Heart right ventricle (tissue), 16 donors: ENCODE measurements around the gene INSYN2B. TPM values are rescaled to one million over a fixed set of nuclear protein-coding genes. Genes with fewer than 3 reads are reported as not detected.

Experiments used
- ATAC-seq, 8 donors: fragments of 200-7000 bp; cut with Tn5 transposase; one replicate each; pipeline ENCODE4 v1.9.1; 2020; ENCODE audit warnings: mild to moderate bottlenecking in 8 of 8, moderate library complexity in 8 of 8, moderate number of reproducible peaks in 1 of 8
- DNase-seq, 2 donors: peaks; one replicate each; pipeline ENCODE4 v3.0.0-alpha.2; 2020
- H3K27ac ChIP-seq, 10 donors: fragments of 200-600 bp; sonication (generic) in 2 of 10; one replicate each; pipeline versions ENCODE4 v1.5.0 to v1.8.0; 2020 to 2022; ENCODE audit warnings: mild to moderate bottlenecking in 3 of 10
- H3K27me3 ChIP-seq, 7 donors: fragments of 200-600 bp; one replicate each; pipeline ENCODE4 v1.8.0; 2021 to 2022; ENCODE audit warnings: mild to moderate bottlenecking in 2 of 7
- H3K36me3 ChIP-seq, 9 donors: fragments of 200-600 bp; sonication (generic) in 1 of 9; one replicate each; pipeline versions ENCODE4 v1.5.0 to v1.8.0; 2020 to 2022; ENCODE audit warnings: mild to moderate bottlenecking in 2 of 9
- H3K4me1 ChIP-seq, 9 donors: fragments of 200-600 bp; sonication (generic) in 1 of 9; one replicate each; pipeline versions ENCODE4 v1.5.0 to v1.8.0; 2020 to 2022; ENCODE audit warnings: mild to moderate bottlenecking in 4 of 9
- H3K4me3 ChIP-seq, 10 donors: fragments of 200-600 bp; sonication (generic) in 2 of 10; one replicate each; pipeline versions ENCODE4 v1.5.0 to v1.8.0; 2020 to 2022; ENCODE audit warnings: mild to moderate bottlenecking in 7 of 10, moderate library complexity in 2 of 10
- H3K9me3 ChIP-seq, 11 donors: fragments of 200-600 bp in 10 of 11; sonication (generic) in 2 of 11; one replicate each; pipeline versions ENCODE4 v1.5.0 to v1.8.0; 2013 to 2022; ENCODE audit warnings: mild to moderate bottlenecking in 2 of 11, control low read depth in 1 of 11, moderate library complexity in 1 of 11
- CTCF ChIP-seq, 9 donors: fragments of 200-600 bp; sonication (generic) in 2 of 9; IDR thresholded peaks; one replicate each; pipeline versions ENCODE4 v1.5.0 to v1.8.0; 2021 to 2022; ENCODE audit warnings: antibody characterized with exemption in 9 of 9, mild to moderate bottlenecking in 5 of 9, moderate library complexity in 1 of 9
- WGBS, 2 donors: extraction: QIAGEN DNeasy Blood & Tissue Kit; methylation state at CpG; one replicate each; pipeline ENCODE4 v1.1.7; 2013; ENCODE audit warnings: inconsistent platforms in 1 of 2; 5-methylcytosine and 5-hydroxymethylcytosine counted together
- intact Hi-C, 10 donors: fragments of 100-400 bp; cut with DNase I; formaldehyde crosslinking; loops; one replicate each; pipeline versions ENCODE4 v1.11.1 to v1.14.2; 2022
- polyA plus RNA-seq, 2 donors: library from polyadenylated mRNA; stranded (reverse); fragments of 200-250 nt; gene quantifications; one replicate each; pipeline ENCODE4 v1.2.3, GENCODE V29; 2013
- total RNA-seq, 10 donors: library from RNA; stranded (reverse); fragmentation: NEBNext Ultra II Directional in 3 of 10; extraction: Animal tissue kit (Norgen Biotek cat#: 25700) in 3 of 10; gene quantifications; one replicate each; pipeline versions ENCODE4 v1.2.1 to v1.2.4, GENCODE V29; 2021 to 2023
- donor health status: Arrhythmogenic right ventricular cardiomyopathy.
- donor health status: ischemic (EF 13 %, LVEDD 7.1; RV severe dilation, severe dysfunction).
- donor health status: healthy with polysubstance abuse.
- donor health status: DM: no; HTN: yes; CAD: no.
- donor health status: DM: no; HTN: no; CAD: no.
- donor health status: ischemic (EF 25% LVEDD 6.9; RV normal size, moderate dysfunction).
- donor health status: ischemic (EF 25% LVEDD 5.7; RV mildly dilated, moderate dysfunction).
- donor health status: healthy.
- donor health status: DM: yes; HTN: yes; CAD: no.
- donor health status: Ischemic cardiomyopathy.
- donor health status: ischemic (EF 35%, LVEDD 5.7; RV mildly dilated, moderate dysfunction).
- donor health status: nonischemic (EF 11% LVEDD 7.7; RV severe dilation, severe dysfunction).
- donor health status: DM: yes; HTN: yes; CAD: no.
- donor health status: PGD.
- donor health status: ischemic (EF 29% LVEDD 5.4; RV normal size, mild dysfunction).
- donor health status: nonischemic (EF 23%, LVEDD 6.1; RV moderate dilation, normal function).

The INSYN2B gene
- total and polyA plus RNA-seq, 12 donors = 0.09 to 0.87 (median 0.14) TPM; not detected in 7

GRCh38 chr5:169856571-169856970 lies 123.7 kb downstream of the INSYN2B start:
- no peaks in the 10 kb centered on the region for H3K27me3 ChIP-seq
- intact Hi-C loops = no loop called here
- H3K4me1 ChIP-seq = no peaks in the 10 kb centered on the region
- DNase-seq = no peak
- H3K27ac ChIP-seq = no peak overlapping the region
- no peak for TF ChIP-seq CTCF (IDR thresholded peaks at IDR 0.05)
- peaks cover 0 to 12% (median 0%) of the 10 kb centered on the region in 11 donors for H3K9me3 ChIP-seq
- no peaks in the 10 kb centered on the region for H3K36me3 ChIP-seq
- no peak overlapping the region for H3K4me3 ChIP-seq
- WGBS, 2 donors = 81 to 91% methylated on average over 2 of the region's 2 CpGs
- ATAC-seq = no peak

- Histone ChIP-seq H3K27me3 (no peaks in the 10 kb centered on the region), H3K36me3 (peaks cover 0 to 4% (median 0%) of the 10 kb centered on the region in 9 donors), H3K9me3 (peaks cover 0 to 37% (median 8%) of the 10 kb centered on the region in 11 donors), H3K4me3 (no peak overlapping the region), H3K27ac (no peak overlapping the region), H3K4me1 (no peaks in the 10 kb centered on the region)
- WGBS, 2 donors = 33 to 89% methylated on average over 1 of the region's 1 CpG
- DNase-seq (no peak), ATAC-seq (no peak)
- TF ChIP-seq CTCF (IDR thresholded peaks at IDR 0.05) = no peak
- intact Hi-C loops = no loop called here
Observed at GRCh38 chr5:169851321-169851850, 128.9 kb downstream of the INSYN2B start.

GRCh38 chr5:169850409-169850808 lies 129.9 kb downstream of the INSYN2B start:
- peaks cover 0 to 37% (median 8%) of the 10 kb centered on the region in 11 donors for H3K9me3 ChIP-seq
- intact Hi-C loops = no loop called here
- no peak overlapping the region for H3K27ac ChIP-seq
- TF ChIP-seq CTCF (IDR thresholded peaks at IDR 0.05) = no peak
- H3K27me3 ChIP-seq = no peaks in the 10 kb centered on the region
- H3K4me1 ChIP-seq = no peaks in the 10 kb centered on the region
- 83 to 99% methylated on average over 2 of the region's 2 CpGs for WGBS, 2 donors
- ATAC-seq (no peak), DNase-seq (no peak)
- H3K36me3 ChIP-seq = peaks cover 0 to 4% (median 0%) of the 10 kb centered on the region in 9 donors
- H3K4me3 ChIP-seq = no peak overlapping the region

GRCh38 chr5:169848792-169849191 lies 131.5 kb downstream of the INSYN2B start:
- Histone ChIP-seq H3K27me3 (no peaks in the 10 kb centered on the region), H3K36me3 (peaks cover 0 to 4% (median 0%) of the 10 kb centered on the region in 9 donors), H3K4me1 (no peaks in the 10 kb centered on the region), H3K27ac (no peak overlapping the region), H3K9me3 (peaks cover 0 to 37% (median 8%) of the 10 kb centered on the region in 11 donors), H3K4me3 (no peak overlapping the region)
- ATAC-seq = peak in 2 of 8 donors; percentile 20 to 71
- no peak for DNase-seq
- no peak for TF ChIP-seq CTCF (IDR thresholded peaks at IDR 0.05)
- WGBS, 2 donors = 56 to 59% methylated on average over 2 of the region's 2 CpGs
- intact Hi-C loops = no loop called here
